HFF-Myc (cell line): Measurements from ENCODE around the gene CLIC1.
A peak's percentile ranks its signal among the peaks of the same experiment; 100 is the strongest.

Experiments
- DNase-seq: peaks from one replicate; pipeline ENCODE4 v3.0.0-alpha.2; 2011; ENCODE audit warnings: low read depth; ENCODE audit errors: extremely low read depth
- H3K4me3 ChIP-seq: replicated peaks from 2 replicates; pipeline ENCODE4 v1.5.1; 2011; ENCODE audit warnings: low read depth, mild to moderate bottlenecking, control low read depth, low read length
- CTCF ChIP-seq: IDR thresholded peaks from 2 replicates; pipeline ENCODE4 v1.5.1; 2012; ENCODE audit warnings: mild to moderate bottlenecking, low read depth, low read length, control low read depth; ENCODE audit errors: missing control alignments

Gene CLIC1

DNA sequence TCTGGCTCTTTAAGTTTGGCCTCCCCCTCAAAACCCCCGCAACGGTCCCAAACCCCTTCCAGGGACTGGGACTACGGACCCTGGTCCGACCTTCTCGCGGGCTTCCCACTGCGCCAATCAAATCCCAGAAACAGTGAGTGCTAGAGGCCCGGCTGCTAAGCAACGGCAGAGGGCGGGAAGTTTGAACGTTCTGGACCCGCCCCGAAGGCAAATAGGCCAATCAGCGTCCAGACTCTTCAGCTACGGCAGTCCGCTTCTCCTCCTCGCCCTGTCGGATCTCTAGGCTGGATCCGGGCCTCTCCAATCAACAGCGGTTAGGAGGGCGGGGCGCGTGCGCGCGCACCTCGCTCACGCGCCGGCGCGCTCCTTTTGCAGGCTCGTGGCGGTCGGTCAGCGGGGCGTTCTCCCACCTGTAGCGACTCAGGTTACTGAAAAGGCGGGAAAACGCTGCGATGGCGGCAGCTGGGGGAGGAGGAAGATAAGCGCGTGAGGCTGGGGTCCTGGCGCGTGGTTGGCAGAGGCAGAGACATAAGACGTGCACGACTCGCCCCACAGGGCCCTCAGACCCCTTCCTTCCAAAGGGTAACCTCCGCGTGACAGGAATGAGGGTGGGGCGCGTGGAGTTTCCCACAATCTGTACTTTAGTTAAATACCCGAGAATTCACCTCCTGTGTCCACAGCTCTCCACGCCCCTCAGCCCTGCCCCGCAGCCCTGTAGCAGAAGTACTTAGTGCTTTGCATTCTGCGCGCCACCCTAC is 3.5 kb upstream of the CLIC1 start, which contains the start of gene MSH5:
MSH5 (plus strand) TSS at position 367 of the 758 bp plus-strand sequence. CDS start 462 bp downstream, outside the sequence.
- H3K4me3 ChIP-seq = peak within 1 kb of the TSS; percentile 60
- no peak for TF ChIP-seq CTCF
- DNase-seq = peak; percentile 98

GRCh38 chr6:31737991-31738979 is 2.0 kb upstream of the CLIC1 start:
- H3K4me3 ChIP-seq = peak overlapping the region; percentile 18
- peak; percentile 78 for DNase-seq
- peak; percentile 30 for TF ChIP-seq CTCF

- no peak for DNase-seq
- no peak for TF ChIP-seq CTCF
- H3K4me3 ChIP-seq = no peak overlapping the region
Observed at GRCh38 chr6:31737315-31737990, 1.1 kb upstream of the CLIC1 start.

- TF ChIP-seq CTCF = no peak
- peak overlapping the region; percentile 97 for H3K4me3 ChIP-seq
- DNase-seq = no peak
Observed at GRCh38 chr6:31736768-31737314, 511 bp upstream of the CLIC1 start.

DNA sequence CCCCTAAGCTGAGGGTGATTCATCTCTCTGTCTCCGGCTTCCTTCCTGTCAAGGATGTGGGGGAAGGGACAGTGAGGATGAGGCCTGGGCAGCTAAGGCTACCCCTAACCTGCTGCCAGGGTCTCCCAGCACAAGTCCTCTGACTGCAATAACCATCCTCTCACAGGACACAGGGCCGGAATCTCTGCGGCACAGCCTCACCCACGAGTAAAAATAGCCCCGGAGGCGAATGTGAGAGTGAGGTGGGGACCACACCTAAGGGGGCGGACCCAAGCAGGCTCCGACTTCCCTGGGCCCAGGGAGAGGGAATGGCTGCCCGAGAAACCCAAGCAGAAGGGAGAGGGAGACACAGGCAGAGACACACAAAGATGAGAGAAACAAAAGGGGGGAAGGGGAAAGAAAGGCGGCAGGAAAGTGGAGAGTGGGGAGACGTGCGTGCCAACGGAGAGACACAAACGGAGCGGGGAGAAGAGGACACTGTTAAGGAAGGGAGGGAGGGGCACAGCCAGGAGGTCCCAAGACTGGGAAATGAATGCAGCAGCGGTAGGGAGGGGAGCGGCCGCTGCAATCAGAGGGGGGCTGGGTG is 1.4 kb downstream of the CLIC1 start:
- TF ChIP-seq CTCF = no peak
- H3K4me3 ChIP-seq = peak overlapping the region; percentile 97
- no peak for DNase-seq
